Measurements from ENCODE around the gene SUDS3.
"Not testable (repeated sequence)": the region's sequence is repeated elsewhere in the genome, so short reads cannot be mapped to it uniquely, and the experiment has no call there.

The SUDS3 gene, protein sequence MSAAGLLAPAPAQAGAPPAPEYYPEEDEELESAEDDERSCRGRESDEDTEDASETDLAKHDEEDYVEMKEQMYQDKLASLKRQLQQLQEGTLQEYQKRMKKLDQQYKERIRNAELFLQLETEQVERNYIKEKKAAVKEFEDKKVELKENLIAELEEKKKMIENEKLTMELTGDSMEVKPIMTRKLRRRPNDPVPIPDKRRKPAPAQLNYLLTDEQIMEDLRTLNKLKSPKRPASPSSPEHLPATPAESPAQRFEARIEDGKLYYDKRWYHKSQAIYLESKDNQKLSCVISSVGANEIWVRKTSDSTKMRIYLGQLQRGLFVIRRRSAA

GRCh38 chr12:118376089-118377020, at the start of gene SUDS3:
Gene SUDS3 (plus strand): TSS chr12:118376555. CDS start chr12:118376692, 137 bp downstream.
- peak; percentile 94 for DNase-seq

DNA sequence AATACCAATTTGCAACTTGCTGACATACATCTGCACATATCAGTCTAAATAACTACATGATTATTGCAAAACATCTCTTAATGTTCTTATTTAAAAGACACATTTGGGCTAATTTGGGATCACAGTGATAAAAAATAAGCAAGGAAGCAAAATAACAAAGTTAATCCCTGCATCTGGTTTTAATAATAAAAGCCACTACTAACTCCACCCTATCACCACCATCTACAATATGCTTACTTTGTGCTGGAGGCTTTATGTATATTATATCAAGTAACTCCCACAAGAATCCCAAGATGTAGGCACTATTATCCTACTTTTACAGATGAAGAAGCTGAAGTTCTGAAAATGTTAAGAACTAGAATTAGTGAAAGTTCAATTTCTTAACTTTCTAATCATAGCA, 49.4 kb upstream of the SUDS3 start:
- no peak for DNase-seq

- DNase-seq, result no peak
Observed at GRCh38 chr12:118327391-118327790, 49.0 kb upstream of the SUDS3 start.

DNA sequence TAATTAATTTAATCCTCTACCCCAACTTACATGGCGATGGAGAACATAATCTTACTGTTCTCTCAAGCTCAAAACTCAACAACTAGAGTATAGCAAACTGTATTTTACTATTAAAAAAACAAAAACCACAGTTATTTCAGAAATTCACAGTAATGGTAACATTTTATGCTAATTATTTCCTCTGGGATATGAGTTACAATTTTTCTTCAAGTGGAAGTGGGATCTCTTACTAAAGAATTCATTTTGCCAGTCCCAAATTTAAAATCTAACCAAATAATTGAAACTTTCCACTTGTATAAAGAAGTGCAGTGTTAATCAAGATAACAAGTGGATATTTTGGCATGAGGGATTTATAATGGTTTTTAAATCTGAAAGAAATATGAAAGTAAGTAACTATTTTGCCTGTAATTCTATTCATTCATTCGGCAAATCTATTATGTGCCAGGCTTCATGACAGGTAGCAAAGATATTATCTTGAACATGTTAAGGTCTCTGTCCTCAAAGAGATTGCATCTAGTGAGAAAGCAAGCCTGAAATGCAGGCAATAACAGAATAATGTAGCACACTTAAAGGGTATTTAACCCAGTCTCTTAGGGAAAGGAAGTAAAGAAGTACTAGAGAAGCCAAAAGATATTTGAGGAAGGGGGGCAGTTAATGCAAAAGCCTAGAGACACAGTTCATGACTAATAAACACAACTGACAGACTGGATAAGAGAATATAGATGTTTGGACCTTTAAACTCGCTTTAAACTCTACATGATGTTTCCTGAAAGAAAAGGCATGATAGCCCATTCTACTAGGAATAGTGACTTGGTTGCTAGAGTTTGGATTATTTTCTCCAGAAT, 47.6 kb upstream of the SUDS3 start:
- no peak for DNase-seq

- no peak for DNase-seq
Observed at GRCh38 chr12:118330421-118331018, 45.8 kb upstream of the SUDS3 start.

GRCh38 chr12:118332511-118332910, 43.8 kb upstream of the SUDS3 start:
- DNase-seq, result no peak

GRCh38 chr12:118334241-118334640, 42.1 kb upstream of the SUDS3 start:
- no peak for DNase-seq

- no peak for DNase-seq
Observed at GRCh38 chr12:118334939-118335567, 41.3 kb upstream of the SUDS3 start.

DNA sequence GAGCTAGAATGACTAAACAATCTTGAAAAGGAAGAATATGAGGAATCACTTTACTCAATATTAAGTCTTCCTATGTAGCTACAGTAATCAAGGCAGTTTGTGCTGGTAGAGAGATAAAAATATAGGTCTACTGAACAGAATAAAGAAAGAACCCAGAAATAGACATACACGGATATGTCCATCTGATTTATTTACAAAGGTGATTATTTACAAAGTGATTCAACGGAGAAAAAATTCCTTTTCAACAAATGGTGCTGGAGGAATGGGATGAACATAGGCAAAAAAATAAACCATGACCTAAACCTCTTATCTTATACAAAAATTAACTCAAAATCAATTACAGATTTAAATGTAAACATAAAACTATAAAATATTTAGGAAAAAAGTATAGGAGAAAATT, 40.2 kb upstream of the SUDS3 start:
- no peak for DNase-seq

DNA sequence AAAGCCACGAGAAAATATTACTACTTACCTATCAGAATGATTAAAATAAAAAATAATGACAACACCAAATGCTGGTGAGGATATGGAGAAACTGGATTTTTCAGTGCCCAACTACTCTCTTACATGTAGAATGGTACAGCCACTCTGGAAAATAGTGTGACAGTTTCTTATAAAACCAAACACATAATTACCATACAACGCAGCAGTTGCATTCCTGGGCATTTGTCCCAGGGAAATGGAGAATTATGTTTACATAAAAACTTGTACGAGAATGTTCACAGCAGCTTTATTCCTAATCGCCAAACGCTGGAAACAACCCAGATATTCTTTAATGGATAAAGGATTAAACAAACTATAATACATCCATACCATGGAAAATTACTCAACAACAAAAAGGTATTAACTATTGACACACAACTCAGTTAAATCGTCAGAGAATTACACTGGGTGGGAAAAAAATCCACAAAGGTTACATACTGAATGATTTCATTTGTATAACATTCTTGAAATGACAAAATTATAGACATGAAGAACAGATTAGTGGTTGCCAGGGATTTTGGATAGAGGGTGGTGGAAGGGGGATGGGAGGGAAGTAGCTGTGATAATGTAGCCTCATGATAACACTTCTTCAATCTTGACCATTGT, 39.0 kb upstream of the SUDS3 start:
- no peak for DNase-seq

DNA sequence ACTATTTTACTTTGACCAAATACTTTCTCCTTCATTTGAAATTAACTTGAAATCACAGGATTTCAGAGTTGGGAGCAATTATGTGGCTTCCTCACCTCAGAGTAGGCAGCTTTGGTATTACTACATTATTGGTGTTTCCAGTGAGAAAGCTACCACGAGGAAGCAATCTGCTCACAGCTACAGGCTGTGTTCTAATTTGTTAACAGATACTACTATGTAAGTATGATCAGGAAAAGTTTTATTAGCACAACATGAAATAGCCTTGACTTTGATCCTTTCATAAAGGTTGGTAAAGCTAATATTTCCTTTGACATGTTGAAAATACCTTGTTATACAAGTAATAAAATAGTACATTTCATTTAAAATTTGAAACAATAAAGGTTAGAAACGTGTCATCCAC, 34.3 kb upstream of the SUDS3 start:
- no peak for DNase-seq

DNA sequence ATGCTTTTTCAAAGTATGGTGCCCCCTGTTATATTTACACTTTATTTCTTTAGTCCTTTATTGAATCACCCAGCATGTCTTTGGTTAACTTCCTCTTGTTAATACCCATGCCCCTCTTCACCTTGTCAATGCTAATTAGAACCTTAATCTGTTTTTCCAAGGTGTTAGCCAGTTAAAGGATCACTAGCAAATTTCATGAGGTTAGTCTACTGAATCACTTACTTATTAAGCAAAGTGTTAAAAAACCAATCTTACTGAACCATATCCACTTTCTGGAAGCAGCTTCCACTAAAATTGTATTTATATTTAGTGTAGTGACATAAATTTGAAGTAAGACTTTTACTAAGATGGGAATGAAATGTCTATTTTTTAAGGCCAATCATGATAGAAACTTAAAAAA, 31.5 kb upstream of the SUDS3 start:
- DNase-seq, result no peak

DNA sequence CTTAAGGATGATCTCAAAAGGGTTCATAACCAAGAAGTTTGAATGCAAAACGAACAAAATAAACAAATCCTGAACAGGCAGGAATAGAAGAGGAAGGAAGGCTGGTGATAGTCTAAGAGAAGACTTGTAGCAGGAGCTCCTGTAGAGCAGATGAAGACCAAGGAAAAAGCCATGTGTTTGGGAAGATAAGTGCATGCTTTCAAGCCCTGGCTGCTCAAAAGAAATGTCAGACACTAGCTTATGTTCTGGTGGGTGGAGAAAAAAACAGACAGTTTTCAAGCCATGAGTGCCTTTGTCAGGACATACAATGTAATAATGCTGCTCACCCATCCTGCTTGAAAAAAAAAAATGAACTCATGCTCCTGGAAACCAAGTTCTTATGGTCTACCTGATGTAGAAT, 31.0 kb upstream of the SUDS3 start:
- DNase-seq, result no peak

DNA sequence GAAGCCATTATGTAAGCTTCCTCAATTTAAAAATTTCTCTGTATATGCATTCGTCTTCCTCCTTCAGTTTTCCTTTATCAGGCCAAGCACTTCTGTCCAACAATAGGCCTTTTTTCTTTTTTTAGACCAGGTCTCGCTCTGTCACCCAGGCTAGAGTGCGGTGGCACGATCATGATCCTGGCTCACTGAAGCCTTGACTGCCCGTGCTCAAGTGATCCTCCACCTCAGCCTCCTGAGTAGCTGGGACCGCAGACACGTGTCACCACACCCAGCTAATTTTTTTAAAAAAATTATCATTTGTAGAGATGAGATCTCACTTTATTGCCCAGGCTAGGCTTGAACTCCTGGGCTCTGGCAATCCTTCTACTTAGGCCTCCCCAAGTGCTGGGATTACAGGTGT, 29.5 kb upstream of the SUDS3 start:
- DNase-seq, result no peak

GRCh38 chr12:118347916-118348315, 28.4 kb upstream of the SUDS3 start:
- DNase-seq, result no peak

DNA sequence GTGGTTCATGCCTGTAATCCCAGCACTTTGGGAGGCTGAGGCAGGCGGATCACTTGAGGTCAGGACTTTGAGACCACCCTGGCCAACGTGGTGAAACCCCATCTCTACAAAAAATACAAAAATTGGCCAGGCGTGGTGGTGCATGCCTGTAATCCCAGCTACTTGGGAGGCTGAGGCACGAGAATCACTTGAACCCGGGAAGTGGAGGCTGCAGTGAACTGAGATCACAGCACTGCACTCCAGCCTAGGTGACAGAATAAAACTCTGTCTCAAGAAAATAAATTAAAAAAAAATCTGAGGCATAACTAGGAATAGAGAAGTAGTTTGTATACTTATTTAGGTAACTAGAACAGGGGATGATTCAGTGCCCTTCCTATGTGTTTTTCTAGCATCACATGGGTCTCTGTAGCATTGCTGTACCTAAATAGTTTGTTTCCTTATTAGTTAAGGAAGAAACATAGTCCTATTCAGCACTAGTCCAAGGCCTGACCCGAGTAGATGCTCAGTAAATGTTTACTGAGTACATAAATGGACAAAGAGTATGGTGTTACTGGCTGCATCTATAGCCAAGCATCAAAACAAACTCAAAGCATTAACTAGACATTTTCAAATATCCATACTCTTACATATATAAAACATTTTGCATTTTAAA, 25.3 kb upstream of the SUDS3 start:
- no peak for DNase-seq

DNA sequence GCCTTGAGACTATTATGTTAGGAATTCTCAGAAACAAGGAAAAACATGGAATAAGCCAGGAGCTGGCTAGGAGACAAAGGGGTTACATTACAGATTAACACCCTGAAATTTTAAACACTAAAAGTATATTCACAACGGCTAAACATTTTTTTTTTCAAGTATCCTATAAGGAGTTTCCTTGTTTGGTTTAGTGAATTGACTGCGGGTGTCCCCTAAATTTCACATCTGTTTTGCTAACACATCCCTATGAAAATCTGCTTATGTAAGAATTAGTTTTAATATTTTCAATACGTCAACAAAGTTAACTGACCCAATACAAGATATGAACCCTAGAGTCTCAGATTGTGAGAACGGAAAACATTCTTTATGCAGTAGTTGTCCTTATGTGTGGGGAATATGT, 22.6 kb upstream of the SUDS3 start:
- DNase-seq, result no peak

DNA sequence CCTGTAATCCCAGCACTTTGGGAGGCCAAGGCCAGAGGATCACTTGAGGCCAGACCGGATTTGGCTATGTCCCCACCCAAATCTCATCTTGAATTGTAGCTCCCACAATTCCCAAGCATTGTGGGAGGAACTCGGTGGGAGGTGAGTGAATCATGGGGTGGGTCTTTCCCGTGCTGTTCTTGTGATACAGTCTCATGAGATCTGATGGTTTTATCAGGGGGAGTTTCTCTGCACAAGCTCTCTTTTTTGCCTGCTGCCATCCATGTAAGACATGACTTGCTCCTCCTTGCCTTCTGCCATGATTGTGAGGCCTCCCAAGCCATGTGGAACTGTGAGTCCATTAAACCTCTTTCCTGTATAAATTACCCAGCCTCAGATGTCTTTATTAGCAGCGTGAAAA, 21.9 kb upstream of the SUDS3 start:
- DNase-seq, result not testable (repeated sequence)

GRCh38 chr12:118354903-118355302, 21.5 kb upstream of the SUDS3 start:
- DNase-seq, result no peak

GRCh38 chr12:118355843-118356242, 20.5 kb upstream of the SUDS3 start:
- no peak for DNase-seq

GRCh38 chr12:118356809-118357256, 19.5 kb upstream of the SUDS3 start:
- DNase-seq, result no peak

All from stimulated activated CD4-positive, alpha-beta T cell treated with anti-CD3 and anti-CD28 coated beads, Interleukin-12 subunit alpha, Interleukin-12 subunit beta, amount 100 ng/mL, for 4 hours (primary cell).